K562 (cell line): ENCODE data around the gene PRIM1. TPM values are rescaled to one million over a fixed set of nuclear protein-coding genes. Genes with fewer than 3 reads are reported as not detected.

Experiments used
- ARNT ChIP-seq, 2 experiments: fragments of 450-650 bp; IDR thresholded peaks; 2 replicates each; pipeline ENCODE4 v1.6.1; 2016; ENCODE audit warnings: mild to moderate bottlenecking in 1 of 2
- CBFA2T3 ChIP-seq: fragments of 450-650 bp; IDR thresholded peaks from 2 replicates; pipeline ENCODE4 v1.6.1; 2017
- CC2D1A ChIP-seq: fragments of 450-650 bp; IDR thresholded peaks from 2 replicates; pipeline ENCODE4 v1.6.1; 2017; ENCODE audit warnings: mild to moderate bottlenecking
- DACH1 ChIP-seq: fragments of 450-650 bp; IDR thresholded peaks from 2 replicates; pipeline ENCODE4 v1.6.1; 2018; ENCODE audit not compliant: partially characterized antibody
- ETS1 ChIP-seq: conservative IDR thresholded peaks from 2 replicates; pipeline ENCODE4 v1.6.1; 2011; ENCODE audit warnings: low read depth, mild to moderate bottlenecking, low read length; ENCODE audit not compliant: control insufficient read depth
- FIP1L1 ChIP-seq: fragments of 200-400 bp; formaldehyde crosslinking; IDR thresholded peaks from 2 replicates; pipeline ENCODE4 v1.6.1; 2018; ENCODE audit warnings: mild to moderate bottlenecking, low read depth, low read length; ENCODE audit not compliant: poor library complexity, severe bottlenecking
- GATAD2B ChIP-seq: fragments of 450-650 bp; IDR thresholded peaks from 2 replicates; pipeline ENCODE4 v1.6.1; 2017; ENCODE audit warnings: mild to moderate bottlenecking, borderline replicate concordance
- HNRNPK ChIP-seq: fragments of 200-400 bp; formaldehyde crosslinking; IDR thresholded peaks from one replicate; pipeline ENCODE4 v1.6.1; 2018; ENCODE audit warnings: mild to moderate bottlenecking, low read depth, low read length; ENCODE audit not compliant: poor library complexity, severe bottlenecking
- JUNB ChIP-seq: fragments of 450-650 bp; formaldehyde crosslinking; conservative IDR thresholded peaks from 2 replicates; pipeline ENCODE4 v1.4.0; 2020; ENCODE audit warnings: mild to moderate bottlenecking
- MTA2 ChIP-seq: fragments of 450-650 bp; IDR thresholded peaks from 2 replicates; pipeline ENCODE4 v1.6.1; 2016; ENCODE audit warnings: low read depth
- MXD1 ChIP-seq: fragments of 250-450 bp; sonication (Bioruptor Pico); IDR thresholded peaks from 2 replicates; pipeline ENCODE4 v1.8.0; 2021; ENCODE audit warnings: borderline replicate concordance, mild to moderate bottlenecking, moderate library complexity; ENCODE audit not compliant: poor library complexity, severe bottlenecking
- PML ChIP-seq: IDR thresholded peaks from 2 replicates; pipeline ENCODE4 v1.6.1; 2012; ENCODE audit warnings: low read length, inconsistent platforms
- RFX1 ChIP-seq: fragments of 450-650 bp; IDR thresholded peaks from 2 replicates; pipeline ENCODE4 v1.6.1; 2016; ENCODE audit warnings: mild to moderate bottlenecking, moderate library complexity
- SAFB2 ChIP-seq: fragments of 200-400 bp; formaldehyde crosslinking; IDR thresholded peaks from 2 replicates; pipeline ENCODE4 v1.6.1; 2018; ENCODE audit warnings: borderline replicate concordance, low read length, low read depth, moderate library complexity; ENCODE audit not compliant: severe bottlenecking
- SETDB1 ChIP-seq: IDR thresholded peaks from one replicate; pipeline ENCODE4 v1.6.1; 2012; ENCODE audit warnings: low read length, control low read depth, inconsistent platforms
- STAT5A ChIP-seq: IDR thresholded peaks from 2 replicates; pipeline ENCODE4 v1.6.1; 2012; ENCODE audit warnings: low read length, inconsistent platforms, borderline replicate concordance
- TCF3 ChIP-seq: sonication (generic); formaldehyde crosslinking; IDR thresholded peaks from 2 replicates; pipeline ENCODE4 v1.4.0; 2020; ENCODE audit warnings: mild to moderate bottlenecking, missing genetic modification reagents
- TGIF2 ChIP-seq: sonication (generic); formaldehyde crosslinking; IDR thresholded peaks from 2 replicates; pipeline ENCODE4 v1.8.1; 2022; ENCODE audit warnings: mild to moderate bottlenecking, missing genetic modification reagents, moderate library complexity
- ZBTB34 ChIP-seq: fragments of 250-450 bp; sonication (Bioruptor Pico); IDR thresholded peaks from 2 replicates; pipeline ENCODE4 v1.8.0; 2021; ENCODE audit warnings: mild to moderate bottlenecking, moderate library complexity
- ZBTB9 ChIP-seq: fragments of 450-650 bp; formaldehyde crosslinking; IDR thresholded peaks from 2 replicates; pipeline ENCODE4 v1.4.0; 2020; ENCODE audit warnings: mild to moderate bottlenecking, moderate library complexity
- ZNF3 ChIP-seq: fragments of 250-450 bp; sonication (Bioruptor Pico); IDR thresholded peaks from 2 replicates; pipeline ENCODE4 v1.5.0; 2021; ENCODE audit warnings: mild to moderate bottlenecking, moderate library complexity
- polyA plus RNA-seq, 8 experiments: library from polyadenylated mRNA; depleted of rRNA in 4 of 8; stranded (reverse) in 5 of 8; unstranded in 3 of 8; fragments of >200 nt; fragmentation: Nextera tagmentation in 2 of 8; fragmentation: Illumina TruSeq in 1 of 8; extraction: Ambion mirVana in 2 of 8; extraction: Trizol in 1 of 8; gene quantifications; 2 replicates each; pipeline versions ENCODE4 v1.2.1 to v1.2.3, GENCODE V29; 2011 to 2014; ENCODE audit warnings: inconsistent platforms in 1 of 8, missing spikeins in 1 of 8
- total RNA-seq, 7 experiments: library from RNA; depleted of rRNA in 6 of 7; stranded (reverse); fragments of >200 nt in 6 of 7; fragmentation: Illumina TruSeq in 2 of 7; extraction: Trizol in 2 of 7; gene quantifications; 2 replicates each; pipeline versions ENCODE4 v1.2.1 to v1.2.3, GENCODE V29; 2011 to 2021; ENCODE audit warnings: low replicate concordance in 1 of 7

The PRIM1 gene
- total and polyA plus RNA-seq, 9 of the 15 experiments (the other 6 are each of a cell fraction or from before 2014, with no cell fraction given) = 67.2 to 179 (median 140) TPM

GRCh38 chr12:56695327-56696101 lies 56.6 kb downstream of the PRIM1 start (continued):
- TF ChIP-seq ZBTB9 (no peak), SAFB2 (no peak), TCF3 (CRISPR knock-in tag) (0 out of 2 replicates have a peak, but pooled peaks have one; percentile 18), ARNT (IDR thresholded peaks at IDR 0.05) (peak in 1 of 2 experiments; percentile 28; a peak in 1 of 4 replicates), ZNF3 (CRISPR knock-in tag) (no peak), MXD1 (no peak), CBFA2T3 (peak; percentile 48), SETDB1 (no peak), HNRNPK (no peak), MTA2 (no peak), FIP1L1 (no peak), ZBTB34 (CRISPR knock-in tag) (no peak), GATAD2B (no peak; the same call in 1 of the 2 replicates), TGIF2 (CRISPR knock-in tag) (no peak), JUNB (CRISPR knock-in tag) (no peak), ETS1 (no peak), STAT5A (no peak), CC2D1A (no peak), RFX1 (no peak), DACH1 (no peak), PML (no peak)
